Tongue (tissue), 2 donors: Measurements from ENCODE around the gene WSCD2. TPM values are rescaled to one million over a fixed set of nuclear protein-coding genes. Genes with fewer than 3 reads are reported as not detected.

Experiments
- DNase-seq: peaks from one replicate; pipeline ENCODE4 v3.0.0-alpha.2; 2015
- total RNA-seq: library from RNA; depleted of rRNA; stranded (reverse); fragments of >200 nt; gene quantifications from one replicate; pipeline ENCODE4 v1.2.3, GENCODE V29; 2014

WSCD2 gene
- total RNA-seq, 1 donor from 2014 or later: 5.5 TPM

DNA sequence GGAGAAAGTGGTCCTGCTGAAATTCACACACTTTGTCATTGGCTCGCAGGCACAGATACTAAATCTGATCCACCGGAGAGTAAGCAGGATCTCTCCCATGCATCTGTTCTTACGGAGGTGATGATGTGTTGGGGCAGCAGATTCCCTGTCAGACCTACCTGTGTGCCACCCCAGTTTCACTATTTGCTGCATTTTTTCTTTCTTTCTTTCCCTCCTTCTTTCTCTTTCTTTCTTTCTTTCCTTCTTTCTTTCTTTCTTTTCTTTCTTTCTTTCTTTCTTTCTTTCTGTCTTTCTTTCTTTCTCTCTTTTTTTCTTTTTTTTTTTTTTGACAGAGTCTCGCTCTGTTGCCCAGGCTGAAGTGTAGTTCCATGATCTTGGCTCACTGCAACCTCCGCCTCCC, 37.4 kb downstream of the WSCD2 start:
- DNase-seq: no peak

- no peak for DNase-seq
Measured at GRCh38 chr12:108167974-108168373, 38.9 kb downstream of the WSCD2 start.

DNA sequence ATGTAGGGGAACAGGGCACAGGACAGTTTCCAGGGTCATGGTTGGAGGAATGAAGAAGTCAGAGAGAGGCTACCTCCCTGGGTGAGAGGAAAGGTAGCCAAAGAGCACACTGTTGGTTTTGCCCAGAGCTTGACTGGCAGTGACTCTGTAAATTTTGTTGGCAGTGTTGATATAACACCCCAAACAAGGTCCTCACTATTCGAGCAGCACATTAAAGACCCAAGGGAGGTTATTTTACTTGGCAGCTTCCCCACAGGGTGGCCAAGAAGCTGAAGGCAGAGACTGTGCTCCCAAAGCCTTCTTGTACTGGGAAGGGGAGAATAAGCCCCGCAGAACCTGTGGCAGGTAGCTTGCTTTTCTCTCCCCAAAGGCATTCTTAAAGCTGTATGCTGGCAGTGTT, 40.6 kb downstream of the WSCD2 start:
- DNase-seq: peak; percentile 61

- DNase-seq: no peak
Measured at GRCh38 chr12:108170164-108170563, 41.1 kb downstream of the WSCD2 start.

DNA sequence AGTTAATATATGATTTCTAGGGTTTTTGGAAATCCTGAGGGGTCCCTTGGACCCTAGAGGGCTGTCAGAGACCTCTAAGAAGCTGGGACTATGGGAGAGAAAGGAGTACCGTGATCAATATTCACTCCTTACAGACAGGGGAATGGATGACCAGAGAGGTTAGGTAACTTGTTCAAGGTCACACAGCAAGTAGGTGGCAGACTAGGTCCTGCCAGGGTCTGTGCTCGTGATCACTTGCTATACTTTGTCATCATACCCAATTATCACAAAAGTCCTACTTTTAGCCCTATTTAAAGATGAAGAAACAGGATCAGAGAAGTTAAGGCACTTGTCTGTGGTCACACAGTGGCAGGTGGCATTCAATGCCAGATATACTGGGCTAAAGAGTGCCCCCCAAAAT, 42.9 kb downstream of the WSCD2 start:
- no peak for DNase-seq

- no peak for DNase-seq
Measured at GRCh38 chr12:108173160-108173559, 44.1 kb downstream of the WSCD2 start.

GRCh38 chr12:108173892-108174291, 44.8 kb downstream of the WSCD2 start:
- no peak for DNase-seq

GRCh38 chr12:108174641-108175040, 45.6 kb downstream of the WSCD2 start:
- no peak for DNase-seq

- DNase-seq: peak; percentile 8
Measured at GRCh38 chr12:108175310-108175709, 46.2 kb downstream of the WSCD2 start.

GRCh38 chr12:108176292-108176691, 47.2 kb downstream of the WSCD2 start:
- no peak for DNase-seq

DNA sequence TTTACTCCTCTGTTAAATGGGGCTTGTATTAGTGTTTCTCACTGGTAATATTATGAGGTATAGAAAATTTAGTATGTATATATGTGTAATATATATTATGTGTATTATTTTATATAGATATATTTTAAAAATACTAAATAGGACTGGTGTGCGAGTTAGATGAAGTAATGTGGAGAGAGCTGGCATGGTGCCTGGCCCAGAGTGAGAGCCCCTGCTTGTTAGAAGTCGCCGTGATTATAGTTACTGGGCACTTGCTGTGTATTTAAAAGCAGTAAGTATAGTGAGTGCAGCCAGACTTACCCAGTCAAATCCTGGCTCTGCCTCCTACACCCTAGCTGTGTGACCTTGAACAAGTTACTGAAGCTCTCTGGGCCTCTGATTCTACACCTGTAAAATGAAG, 48.0 kb downstream of the WSCD2 start:
- no peak for DNase-seq

DNA sequence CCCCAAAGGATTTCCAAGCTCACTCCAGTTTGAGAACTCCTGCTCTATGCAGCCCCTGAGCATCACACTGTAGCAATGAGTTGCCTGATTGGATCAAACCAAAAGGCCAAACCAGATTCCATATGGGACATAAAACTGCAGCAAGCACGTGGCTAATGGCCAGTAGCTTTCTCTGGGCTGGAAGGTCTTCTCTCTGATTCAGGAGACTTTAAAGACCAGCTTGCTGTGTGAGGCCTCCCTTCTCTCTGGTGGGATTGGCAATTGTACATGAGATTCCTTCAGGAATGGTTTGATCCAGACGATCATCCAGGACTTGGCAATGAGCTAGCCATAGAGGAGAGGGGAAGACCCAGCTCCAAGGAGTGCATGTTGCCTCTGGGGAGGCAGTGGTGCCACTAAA, 50.2 kb downstream of the WSCD2 start:
- no peak for DNase-seq

DNA sequence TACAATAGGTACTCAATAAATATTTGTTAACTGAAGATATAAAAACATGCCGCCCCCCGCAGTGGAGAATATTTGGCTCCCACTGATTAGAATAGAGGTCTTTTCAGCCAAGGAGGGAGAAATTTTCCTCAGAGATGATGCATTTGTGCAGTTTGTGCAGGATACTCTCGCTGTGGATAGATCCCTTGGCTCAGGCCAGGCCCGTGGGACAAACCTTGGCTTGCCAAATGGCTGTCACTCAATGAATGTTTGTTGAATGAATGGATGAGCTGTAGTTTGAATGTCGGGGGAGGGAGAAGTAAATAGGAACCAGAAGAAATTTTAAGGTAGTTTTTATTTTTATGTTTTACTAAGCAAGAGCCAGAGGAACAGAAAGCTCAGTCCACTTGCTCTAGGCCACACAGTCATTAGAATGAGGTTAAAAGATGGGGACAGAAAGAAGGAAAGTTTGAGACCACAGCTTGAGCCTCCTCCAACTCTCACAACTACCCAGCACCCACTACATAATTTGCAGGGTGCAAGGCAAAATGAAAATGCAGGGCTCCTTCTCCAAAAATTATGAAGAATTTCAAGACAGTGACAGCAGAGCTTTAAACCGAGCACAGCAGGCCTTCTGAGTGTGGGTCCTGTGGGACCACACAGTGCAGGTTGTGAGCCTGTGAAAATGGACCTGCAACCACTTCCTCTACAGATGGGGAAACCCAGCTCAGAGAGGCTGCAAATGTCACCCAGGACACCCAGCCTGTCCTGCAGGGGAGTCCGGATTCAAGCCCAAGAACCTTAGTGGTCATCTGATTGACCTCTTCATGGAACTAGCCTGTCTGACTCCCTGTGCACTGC, 51.4 kb downstream of the WSCD2 start:
- DNase-seq: no peak

DNA sequence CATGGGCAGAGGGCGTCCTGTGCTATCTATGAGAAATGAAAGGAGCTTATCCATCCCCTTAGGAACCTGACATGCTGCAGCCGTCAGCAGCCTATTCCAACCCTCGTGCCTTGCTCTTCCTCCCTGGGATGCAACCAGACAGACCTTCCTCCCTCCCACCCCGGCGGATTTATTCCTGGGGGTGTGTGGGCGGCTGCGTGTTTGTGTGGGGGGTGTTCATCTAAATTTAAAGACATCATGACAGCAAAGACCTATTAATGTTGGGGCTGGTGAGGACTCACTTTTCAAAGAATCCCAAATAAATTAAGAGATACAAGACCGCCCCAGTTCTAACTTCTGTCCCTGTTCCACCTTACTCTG, 52.0 kb downstream of the WSCD2 start:
- no peak for DNase-seq

- no peak for DNase-seq
Measured at GRCh38 chr12:108182096-108182495, 53.0 kb downstream of the WSCD2 start.

DNA sequence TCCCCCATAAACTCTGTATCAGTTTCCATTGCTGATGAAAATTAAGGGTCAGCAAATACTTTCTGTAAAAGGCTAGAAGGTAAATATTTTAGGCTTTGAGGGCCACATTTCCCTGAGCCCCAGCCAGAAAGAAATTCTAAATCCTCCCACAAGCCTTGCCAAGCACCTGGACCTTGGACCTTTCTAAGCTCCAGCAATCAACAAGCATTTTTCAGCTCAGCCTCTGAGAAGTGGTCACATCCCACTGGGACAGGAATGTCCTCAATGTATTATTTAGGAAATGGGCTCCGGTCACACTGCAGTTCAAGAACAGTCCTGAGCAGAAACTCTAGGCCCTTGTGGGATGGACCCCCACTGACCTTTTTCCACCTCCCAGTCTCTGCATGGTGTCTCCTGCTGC, 55.9 kb downstream of the WSCD2 start:
- DNase-seq: no peak

DNA sequence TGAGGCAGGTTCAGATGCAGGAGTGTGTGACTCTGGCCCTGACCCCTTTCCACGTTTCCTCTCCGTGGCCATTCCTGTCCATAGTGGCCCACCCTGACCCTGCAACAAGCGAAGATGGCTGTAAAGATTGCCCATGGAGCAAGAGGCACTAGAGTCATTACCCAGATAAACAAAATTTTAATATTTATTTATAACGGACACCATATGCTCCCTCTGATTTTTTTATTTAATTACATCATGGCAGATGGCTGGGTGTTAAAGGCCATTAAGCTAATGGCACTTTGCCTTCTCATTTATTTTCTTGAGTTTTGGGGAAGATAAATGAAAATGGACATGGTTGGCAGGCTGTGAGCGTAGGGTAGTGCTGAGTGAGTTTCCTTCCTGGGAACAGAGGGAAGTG, 58.7 kb downstream of the WSCD2 start:
- DNase-seq: no peak

GRCh38 chr12:108190529-108190928, 61.4 kb downstream of the WSCD2 start:
- DNase-seq: peak; percentile 59

- no peak for DNase-seq
Measured at GRCh38 chr12:108191086-108191485, 62.0 kb downstream of the WSCD2 start.

GRCh38 chr12:108191938-108192337, 62.9 kb downstream of the WSCD2 start:
- no peak for DNase-seq

DNA sequence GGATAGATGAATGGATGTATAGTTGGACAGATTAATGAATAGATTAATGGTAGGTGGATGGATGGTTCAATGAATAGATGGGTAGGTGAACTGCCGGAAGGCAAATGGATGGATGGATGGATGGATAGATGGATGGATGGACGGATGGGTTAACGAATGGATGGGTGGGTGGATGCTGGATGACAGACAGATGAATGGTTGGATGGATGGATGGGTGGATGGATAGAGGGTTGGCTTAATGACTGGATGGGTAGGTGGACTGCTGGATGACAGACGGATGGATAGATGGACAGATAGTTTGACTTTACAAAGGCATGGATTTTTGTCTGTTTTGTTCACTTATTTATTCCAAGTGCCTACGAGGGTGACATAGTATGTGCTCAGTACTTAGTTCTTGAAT, 64.4 kb downstream of the WSCD2 start:
- no peak for DNase-seq

- DNase-seq: peak; percentile 55
Measured at GRCh38 chr12:108193917-108194316, 64.8 kb downstream of the WSCD2 start.

DNA sequence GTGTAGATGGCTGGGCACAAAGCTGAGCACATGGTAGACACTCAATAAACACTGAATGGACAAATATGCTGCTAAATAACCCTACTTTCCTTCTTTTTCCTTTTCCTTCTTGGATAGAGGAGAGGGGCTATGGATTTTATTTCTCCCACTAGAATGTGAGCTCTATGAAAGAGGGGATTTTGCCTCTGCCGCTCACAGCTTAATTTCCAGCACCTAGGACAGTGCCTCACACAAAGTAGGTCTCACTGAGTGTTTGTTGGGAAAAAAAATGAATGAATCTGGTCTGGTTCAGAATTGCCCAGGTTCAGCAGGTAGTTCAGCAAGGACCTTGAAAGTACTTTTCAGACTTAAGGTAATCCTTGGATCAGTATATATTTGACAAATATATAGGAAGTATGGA, 65.5 kb downstream of the WSCD2 start:
- no peak for DNase-seq

DNA sequence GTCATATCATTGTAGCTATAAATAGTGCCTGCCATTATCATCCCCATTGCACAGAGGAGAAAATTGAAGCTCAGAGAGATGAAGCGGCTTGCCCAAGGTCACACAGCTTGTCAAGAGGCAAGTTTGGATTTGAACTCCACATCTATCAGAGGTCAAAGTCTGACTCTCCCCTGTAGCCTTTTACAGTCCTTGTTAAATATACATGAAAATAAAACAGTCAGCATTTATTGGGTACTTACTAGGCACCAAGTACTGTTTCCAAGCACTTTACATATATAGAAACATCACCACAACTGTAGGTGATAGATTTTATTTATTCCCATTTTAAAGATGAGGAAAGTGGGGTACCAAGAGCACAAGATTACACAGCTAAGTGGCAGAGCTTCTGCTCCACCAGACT, 67.2 kb downstream of the WSCD2 start:
- DNase-seq: no peak

DNA sequence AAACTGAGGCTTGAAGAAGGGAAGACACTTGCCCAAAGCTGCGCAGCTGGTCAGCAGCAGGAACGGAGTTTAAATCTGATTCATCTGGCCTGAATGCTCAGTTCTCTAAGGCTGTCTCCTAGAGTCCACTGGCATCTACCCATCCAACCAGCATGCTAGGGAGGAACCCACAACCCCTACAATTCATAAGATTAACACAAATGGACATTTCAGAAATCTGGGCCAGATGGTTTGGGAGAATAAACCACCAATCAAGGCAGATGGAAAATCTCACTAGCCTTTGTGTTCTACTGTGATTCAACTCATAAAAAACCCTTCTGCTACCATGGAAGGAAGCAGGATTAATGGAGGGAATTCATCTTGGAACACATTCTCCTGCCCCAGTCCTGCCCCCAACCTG, 67.8 kb downstream of the WSCD2 start:
- no peak for DNase-seq
